ENCODE results near the gene STRN3.

- TF ChIP-seq CTCF (IDR thresholded peaks at IDR 0.05; ENCODE audit: low read depth, low read length, poor library complexity, severe bottlenecking) (no peak), EZH2phosphoT487 (IDR thresholded peaks at IDR 0.05; ENCODE audit: borderline replicate concordance, low read length) (no peak)
Measured at GRCh38 chr14:31068235-31068634, 42.1 kb upstream of the STRN3 start.
